Head of caudate nucleus (tissue), 42 donors: ENCODE results near the gene ATP6V1E1.
"Not testable (repeated sequence)": the region's sequence is repeated elsewhere in the genome, so short reads cannot be mapped to it uniquely, and the experiment has no call there.

ENCODE experiments used
- DNase-seq, 42 donors: peaks; one replicate each; pipeline versions ENCODE4 v3.0.0 to v3.0.0-alpha.2; 2020 to 2021; ENCODE audit warnings: mixed read lengths in 7 of 42
- intact Hi-C: fragments of 100-400 bp; cut with DNase I; formaldehyde crosslinking; loops from one replicate; pipeline ENCODE4 v1.15.0; 2022

Gene ATP6V1E1

GRCh38 chr22:17637490-17638181, 9.1 kb upstream of the ATP6V1E1 start:
- intact Hi-C loops: loop anchor here (2.0 kb wide), 1 partner anchor 75 kb away; the partner anchor contains the start of gene SLC25A18
- DNase-seq: no peak

GRCh38 chr22:17636850-17637249, 8.3 kb upstream of the ATP6V1E1 start:
- DNase-seq, intact Hi-C loops: not testable (repeated sequence)

DNA sequence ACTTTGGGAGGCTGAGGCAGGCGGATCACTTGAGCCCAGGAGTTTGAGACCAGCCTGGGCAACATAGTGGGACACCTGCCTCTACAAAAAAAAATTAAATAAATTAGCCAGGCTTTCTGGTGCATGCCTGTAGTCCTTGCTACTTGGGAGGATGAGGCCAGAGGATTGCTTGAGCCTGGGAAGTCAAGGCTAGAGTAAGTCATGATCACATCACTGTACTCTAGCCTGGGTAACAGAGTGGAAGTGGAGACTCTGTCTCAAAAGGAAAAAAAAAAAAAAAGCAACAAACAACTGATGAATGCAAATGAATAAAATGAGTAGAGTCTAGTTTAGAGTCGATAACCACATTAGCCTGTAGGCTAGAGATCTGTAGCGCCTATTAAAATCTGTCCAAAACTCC, 6.1 kb upstream of the ATP6V1E1 start:
- intact Hi-C loops: no loop called here
- no peak for DNase-seq

GRCh38 chr22:17633998-17634323, 5.4 kb upstream of the ATP6V1E1 start:
- no peak for DNase-seq
- intact Hi-C loops: no loop called here

GRCh38 chr22:17633217-17633997, 4.9 kb upstream of the ATP6V1E1 start:
- DNase-seq: no peak
- intact Hi-C loops: no loop called here

GRCh38 chr22:17631076-17631565, 2.6 kb upstream of the ATP6V1E1 start:
- intact Hi-C loops: no loop called here
- no peak for DNase-seq

- DNase-seq: no peak
- intact Hi-C loops: no loop called here
Measured at GRCh38 chr22:17629641-17630040, 1.1 kb upstream of the ATP6V1E1 start.

DNA sequence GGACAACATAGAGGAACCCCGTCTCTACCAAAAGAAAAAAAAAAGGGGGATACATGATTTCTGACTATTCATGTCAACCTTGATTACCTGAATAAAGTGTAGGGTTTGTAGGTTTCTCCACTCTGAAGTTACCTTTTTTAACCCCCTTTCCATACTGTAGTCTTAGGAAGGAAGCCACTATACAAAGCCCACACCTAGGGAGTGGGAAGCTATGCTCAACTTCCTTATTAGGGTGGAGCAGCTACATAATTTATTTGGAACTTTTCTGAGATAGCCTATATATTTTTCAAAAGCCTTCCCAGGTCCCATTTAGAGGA, 582 bp upstream of the ATP6V1E1 start:
- intact Hi-C loops: no loop called here
- no peak for DNase-seq

GRCh38 chr22:17627961-17628405, 566 bp downstream of the ATP6V1E1 start:
- intact Hi-C loops: no loop called here

DNA sequence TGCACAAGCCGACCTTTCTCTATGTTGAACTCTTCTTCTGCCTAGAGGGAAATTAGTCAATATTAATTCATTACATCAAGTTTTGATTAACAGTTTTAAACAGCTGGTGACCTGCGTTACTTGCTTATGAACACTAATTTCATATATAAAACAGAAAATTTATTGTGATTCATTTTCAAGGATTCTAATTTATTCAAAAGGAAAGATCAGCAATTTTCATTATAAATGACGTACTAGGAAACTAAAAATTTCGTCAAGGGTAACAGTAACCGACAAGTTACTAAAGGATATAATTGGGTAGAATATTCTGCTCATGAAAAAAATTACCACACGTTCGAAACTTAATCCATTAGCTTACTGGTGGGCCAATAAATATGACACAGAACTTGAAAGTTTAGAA, 15.3 kb downstream of the ATP6V1E1 start:
- intact Hi-C loops: no loop called here
- DNase-seq: no peak

More at GRCh38 chr22:17627961-17628405, 566 bp downstream of the ATP6V1E1 start:
- DNase-seq: peak in 6 of 42 donors; percentile 2 to 27 (median 13)

DNA sequence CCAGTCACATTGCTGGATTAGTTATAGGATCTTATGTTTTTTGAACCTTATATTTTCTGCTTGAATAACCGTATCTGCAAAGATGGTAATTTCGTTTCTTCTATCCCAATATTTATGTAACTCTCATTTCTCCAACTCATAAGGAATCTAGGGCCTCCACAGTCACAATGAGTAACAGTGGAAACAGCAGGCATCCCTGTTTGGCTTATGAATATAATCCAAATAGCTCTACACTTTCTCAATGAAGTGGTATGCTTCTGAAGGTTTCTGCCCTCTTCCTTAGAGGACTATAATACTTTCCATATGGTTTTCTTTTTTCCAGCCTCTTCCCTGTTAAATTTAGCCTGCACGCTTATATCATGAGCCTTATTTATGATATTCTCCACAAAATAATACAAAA, 16.5 kb downstream of the ATP6V1E1 start:
- intact Hi-C loops: no loop called here
- no peak for DNase-seq

- intact Hi-C loops: no loop called here
- no peak for DNase-seq
Measured at GRCh38 chr22:17607891-17608521, 20.5 kb downstream of the ATP6V1E1 start.

DNA sequence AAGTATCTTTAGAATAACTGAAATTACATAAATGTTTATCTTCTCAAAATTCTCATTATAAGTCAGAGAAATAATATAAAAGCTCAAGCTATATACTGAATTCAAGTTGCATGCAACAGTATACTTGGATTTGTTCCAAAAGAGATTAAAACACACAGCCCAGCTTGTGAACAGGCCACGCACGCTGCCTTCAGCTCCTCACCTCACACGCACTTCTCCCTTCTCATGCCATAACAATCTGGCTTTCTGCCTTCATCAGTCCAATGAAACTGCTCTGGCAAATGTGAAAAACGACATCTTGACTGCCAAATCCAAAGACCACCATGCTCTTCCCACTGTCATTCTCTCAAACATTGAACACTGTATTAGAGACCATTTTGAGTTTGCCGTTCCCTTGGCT, 22.1 kb downstream of the ATP6V1E1 start:
- no peak for DNase-seq
- intact Hi-C loops: no loop called here

DNA sequence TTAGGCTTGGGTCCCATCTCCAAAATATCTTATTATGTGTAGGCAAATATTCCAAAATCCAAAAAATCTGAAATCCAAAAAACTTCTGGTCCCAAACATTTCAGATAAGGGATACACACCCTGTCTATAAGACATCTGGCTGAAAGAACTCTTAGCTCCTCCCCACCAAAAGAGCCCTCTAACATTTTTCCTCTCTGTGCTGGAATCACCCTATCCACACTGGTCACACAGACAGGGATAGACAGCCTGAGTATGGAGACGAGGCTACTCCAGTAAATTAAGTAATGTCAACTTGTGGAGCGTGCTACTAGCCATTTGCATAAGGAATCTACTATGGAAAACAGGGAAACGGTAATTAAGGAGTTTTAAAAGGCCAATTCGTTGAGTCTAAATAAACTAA, 24.9 kb downstream of the ATP6V1E1 start:
- intact Hi-C loops: no loop called here
- no peak for DNase-seq

GRCh38 chr22:17601031-17601430, 27.5 kb downstream of the ATP6V1E1 start:
- intact Hi-C loops: no loop called here
- DNase-seq: no peak

DNA sequence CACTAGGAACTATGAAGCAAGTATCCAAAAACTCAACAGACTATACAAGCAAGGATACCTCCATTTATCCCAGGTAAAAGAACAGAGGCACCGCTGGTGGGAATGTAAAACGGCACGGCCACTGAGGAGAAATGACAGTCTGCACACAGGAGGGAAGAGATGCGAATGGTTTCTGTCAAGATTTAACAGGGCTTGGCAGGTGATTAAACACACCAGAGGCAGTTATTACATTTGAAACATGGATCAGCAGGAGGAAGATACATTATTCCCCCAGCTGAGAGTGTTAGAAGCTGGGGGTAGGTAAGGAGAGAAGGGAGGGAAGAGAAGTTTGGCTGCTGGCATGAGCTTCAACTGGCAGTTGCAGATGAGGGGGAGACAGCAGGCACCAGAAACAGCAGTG, 30.2 kb downstream of the ATP6V1E1 start:
- intact Hi-C loops: no loop called here
- DNase-seq: no peak

- intact Hi-C loops: no loop called here
- no peak for DNase-seq
Measured at GRCh38 chr22:17597217-17597616, 31.3 kb downstream of the ATP6V1E1 start.

DNA sequence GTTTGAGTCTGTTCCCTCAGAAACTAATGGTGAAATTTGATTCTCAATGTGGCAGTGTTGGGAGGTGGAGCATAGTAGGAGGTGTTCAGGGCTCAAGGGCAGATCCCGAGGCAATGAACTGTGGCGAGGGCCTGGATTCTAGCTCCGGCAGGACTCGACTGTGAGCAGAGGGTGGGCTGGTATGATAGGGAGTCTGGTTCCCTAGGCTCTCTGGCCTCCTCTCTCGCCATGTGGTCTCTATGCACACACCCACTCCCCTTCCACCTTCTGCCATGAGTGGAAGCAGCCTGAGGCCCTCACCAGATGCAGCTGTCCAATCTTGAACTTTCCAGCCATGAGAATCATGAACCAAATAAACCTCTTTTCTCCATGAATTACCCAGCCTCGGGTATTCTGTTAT, 32.3 kb downstream of the ATP6V1E1 start:
- DNase-seq: peak in 1 of 42 donors; percentile 22

DNA sequence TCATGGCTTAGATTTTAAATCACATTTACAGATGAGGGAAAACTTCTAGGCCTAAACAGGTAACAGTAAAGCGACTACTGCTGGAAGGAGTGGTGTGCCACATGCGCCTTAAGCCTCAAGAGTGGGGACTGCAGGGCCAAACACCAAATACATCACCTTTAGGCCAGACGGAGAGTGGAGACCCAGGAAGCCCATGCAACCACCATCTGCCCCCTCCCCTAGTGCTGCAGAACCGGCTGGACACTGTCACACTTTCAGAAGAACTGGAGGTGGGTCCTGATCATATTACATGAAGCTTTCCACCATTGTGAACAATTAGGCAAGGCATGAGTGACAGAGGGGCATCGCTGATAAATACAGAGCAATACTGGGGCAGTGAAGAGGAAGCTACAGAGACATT, 36.3 kb downstream of the ATP6V1E1 start:
- intact Hi-C loops: no loop called here

More for the DNA sequence above, 32.3 kb downstream of the ATP6V1E1 start:
- intact Hi-C loops: no loop called here

DNA sequence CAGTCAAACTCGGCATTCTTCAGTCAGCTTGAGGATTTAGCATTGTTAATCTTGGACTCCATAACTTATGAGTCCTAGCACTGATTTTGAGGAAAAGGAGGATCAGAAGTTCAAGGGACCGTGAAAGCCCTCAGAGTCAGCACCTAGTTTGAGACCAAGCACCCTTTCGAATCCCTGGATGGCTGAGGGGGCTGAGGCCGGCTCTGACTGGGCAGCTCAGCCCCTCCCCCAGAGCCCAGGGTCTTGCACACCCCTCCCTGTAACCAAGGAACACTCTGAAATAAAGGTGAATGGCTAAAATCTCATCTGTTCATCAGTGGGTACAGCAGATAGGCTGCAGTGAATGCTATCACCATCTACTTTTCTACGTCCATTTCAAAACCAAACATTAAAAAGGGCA, 38.0 kb downstream of the ATP6V1E1 start:
- intact Hi-C loops: no loop called here
- peak in 2 of 42 donors; percentile 5 to 22 for DNase-seq

More for the DNA sequence above, 36.3 kb downstream of the ATP6V1E1 start:
- DNase-seq: peak in 3 of 42 donors; percentile 4 to 32 (median 26)
